ENCODE data around the gene CHEK2. TPM values are rescaled to one million over a fixed set of nuclear protein-coding genes. Genes with fewer than 3 reads are reported as not detected.
"Not testable (repeated sequence)": the region's sequence is repeated elsewhere in the genome, so short reads cannot be mapped to it uniquely, and the experiment has no call there.

CHEK2 gene
- total RNA-seq, 2 experiments from 2014 or later, result 50.8 to 57.6 TPM

DNA sequence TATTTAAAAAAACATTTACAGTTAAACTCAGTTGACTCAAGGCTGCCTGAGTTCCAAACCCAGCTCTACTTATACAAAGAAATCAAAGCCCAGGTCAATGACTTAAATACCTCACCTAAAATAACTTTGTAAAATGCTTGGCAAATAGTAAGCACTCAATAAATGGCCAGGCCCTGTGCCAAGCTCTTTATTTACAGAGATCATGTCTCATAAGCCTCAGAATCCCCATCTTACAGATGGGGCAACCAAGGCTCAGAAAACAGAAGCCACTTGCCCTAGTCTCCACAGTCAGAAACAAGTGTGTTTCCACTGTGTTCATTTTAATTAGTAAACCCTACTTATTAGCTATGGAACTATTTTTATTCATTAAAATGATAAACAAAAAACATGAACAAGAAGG lies 31.5 kb downstream of the CHEK2 start:
- H3K36me3 Mint-ChIP-seq (ENCODE audit: low read depth), result peaks cover 51% of the 10 kb centered on the region
- H3K27me3 Mint-ChIP-seq, result no peaks in the 10 kb centered on the region
- ChIA-PET CTCF (no interaction called here), POLR2A (no interaction called here)
- H3K27ac Mint-ChIP-seq, result no peak overlapping the region
- peaks cover 18% of the 10 kb centered on the region for H3K4me1 Mint-ChIP-seq
- no peak for DNase-seq
- H3K9me3 Mint-ChIP-seq, result no peaks in the 10 kb centered on the region
- no peak overlapping the region for H3K4me3 Mint-ChIP-seq

DNA sequence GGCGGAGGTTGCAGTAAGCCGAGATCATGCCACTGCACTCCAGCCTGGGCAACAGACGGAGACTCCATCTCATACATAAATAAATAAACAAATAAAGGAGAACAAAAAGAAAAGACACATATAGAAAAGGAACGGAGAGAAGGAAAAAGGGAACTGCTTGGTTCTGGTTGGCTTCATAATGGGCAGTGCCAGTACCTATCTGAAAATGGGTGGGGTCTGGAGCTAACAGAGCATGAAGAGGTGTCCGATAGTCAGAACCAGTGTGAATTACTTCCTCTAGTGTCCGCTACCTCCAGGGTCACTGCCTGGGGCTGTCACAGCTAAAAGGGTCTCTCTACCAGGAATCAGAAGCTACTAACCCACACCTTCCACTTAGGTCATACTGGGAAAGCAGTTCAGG lies 34.8 kb downstream of the CHEK2 start:
- Mint-ChIP-seq H3K36me3 (ENCODE audit: low read depth) (peaks cover 41% of the 10 kb centered on the region), H3K4me3 (no peak overlapping the region), H3K27me3 (no peaks in the 10 kb centered on the region), H3K4me1 (peaks cover 1% of the 10 kb centered on the region), H3K9me3 (no peaks in the 10 kb centered on the region), H3K27ac (no peak overlapping the region)
- ChIA-PET CTCF (interaction anchor here (0.6 to 0.9 kb wide), 2 partner anchors 337 to 520 kb away, joined by 3 read pairs; no protein-coding TSS in a partner anchor), POLR2A (no interaction called here)
- DNase-seq, result no peak

DNA sequence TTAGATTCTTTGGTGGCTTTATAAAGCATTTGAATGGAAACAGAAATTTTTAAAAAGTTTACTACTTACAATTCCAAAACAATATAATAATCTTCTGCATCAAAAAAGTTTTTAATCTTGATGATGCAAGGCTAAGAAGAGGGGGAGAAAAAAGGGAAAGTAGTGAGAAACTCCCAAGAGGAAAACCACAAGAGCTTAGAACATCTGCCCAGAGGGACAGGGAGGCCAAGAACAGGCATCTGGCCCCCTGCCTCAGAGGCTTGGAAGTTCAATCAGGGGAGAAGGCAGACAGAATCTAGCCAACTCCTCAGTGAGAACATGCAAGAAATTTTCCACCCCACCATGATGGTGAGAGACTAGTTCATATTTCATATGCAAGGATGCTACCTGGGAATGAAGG lies 38.2 kb downstream of the CHEK2 start:
- Mint-ChIP-seq H3K4me1 (no peaks in the 10 kb centered on the region), H3K27me3 (no peaks in the 10 kb centered on the region), H3K9me3 (no peaks in the 10 kb centered on the region), H3K36me3 (ENCODE audit: low read depth) (peaks cover 31% of the 10 kb centered on the region), H3K4me3 (no peak overlapping the region), H3K27ac (no peak overlapping the region)
- CTCF ChIA-PET, result interaction anchor here (0.7 kb wide), 1 partner anchor 1871 kb away, joined by 3 read pairs; no protein-coding TSS in a partner anchor
- POLR2A ChIA-PET, result no interaction called here
- no peak for DNase-seq

GRCh38 chr22:28702891-28703290 lies 38.7 kb downstream of the CHEK2 start:
- Mint-ChIP-seq H3K27me3 (no peaks in the 10 kb centered on the region), H3K4me1 (no peaks in the 10 kb centered on the region), H3K4me3 (no peak overlapping the region), H3K36me3 (ENCODE audit: low read depth) (peaks cover 30% of the 10 kb centered on the region), H3K9me3 (no peaks in the 10 kb centered on the region), H3K27ac (no peak overlapping the region)
- POLR2A ChIA-PET, result no interaction called here
- CTCF ChIA-PET, result no interaction called here
- no peak for DNase-seq

GRCh38 chr22:28693041-28693760 lies 48.4 kb downstream of the CHEK2 start:
- H3K4me1 Mint-ChIP-seq, DNase-seq, H3K27me3 Mint-ChIP-seq, H3K27ac Mint-ChIP-seq, H3K9me3 Mint-ChIP-seq, POLR2A ChIA-PET, H3K4me3 Mint-ChIP-seq: not testable (repeated sequence)
- peaks cover 55% of the 10 kb centered on the region for H3K36me3 Mint-ChIP-seq (ENCODE audit: low read depth)
- CTCF ChIA-PET, result interaction anchor here (1.0 kb wide), 1 partner anchor 9 kb away, joined by 3 read pairs; no protein-coding TSS in a partner anchor

DNA sequence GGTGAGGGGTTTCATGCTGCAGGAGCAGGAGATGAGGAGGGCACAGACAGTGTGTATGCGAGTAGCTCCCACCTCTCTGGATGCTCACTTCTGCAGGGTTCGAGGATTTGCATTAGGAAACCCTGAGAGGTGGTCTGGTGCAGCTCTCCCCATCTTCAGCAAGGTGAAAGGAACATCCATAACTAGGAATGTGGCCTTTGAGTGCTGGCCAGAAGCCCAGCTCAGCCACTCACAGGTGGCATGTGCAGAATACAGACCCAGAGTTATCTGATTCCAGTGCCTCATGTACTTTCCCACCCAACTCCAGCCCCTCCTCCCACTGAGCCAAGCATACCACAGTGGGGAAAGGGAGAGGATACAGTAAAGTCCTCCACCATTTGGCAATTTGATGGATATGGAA lies 51.8 kb downstream of the CHEK2 start:
- DNase-seq, CTCF ChIA-PET, H3K27me3 Mint-ChIP-seq, H3K4me3 Mint-ChIP-seq, H3K27ac Mint-ChIP-seq, POLR2A ChIA-PET, H3K9me3 Mint-ChIP-seq, H3K4me1 Mint-ChIP-seq: not testable (repeated sequence)
- H3K36me3 Mint-ChIP-seq (ENCODE audit: low read depth), result peaks cover 59% of the 10 kb centered on the region

GRCh38 chr22:28682966-28683365 lies 58.7 kb downstream of the CHEK2 start:
- DNase-seq, H3K4me1 Mint-ChIP-seq, H3K27ac Mint-ChIP-seq, H3K9me3 Mint-ChIP-seq, POLR2A ChIA-PET, H3K4me3 Mint-ChIP-seq: not testable (repeated sequence)
- Mint-ChIP-seq H3K27me3 (peaks cover 58% of the 10 kb centered on the region), H3K36me3 (ENCODE audit: low read depth) (peaks cover 23% of the 10 kb centered on the region)
- CTCF ChIA-PET, result interaction anchor here (1.0 kb wide), 1 partner anchor 100 kb away, joined by 3 read pairs; no protein-coding TSS in a partner anchor

DNA sequence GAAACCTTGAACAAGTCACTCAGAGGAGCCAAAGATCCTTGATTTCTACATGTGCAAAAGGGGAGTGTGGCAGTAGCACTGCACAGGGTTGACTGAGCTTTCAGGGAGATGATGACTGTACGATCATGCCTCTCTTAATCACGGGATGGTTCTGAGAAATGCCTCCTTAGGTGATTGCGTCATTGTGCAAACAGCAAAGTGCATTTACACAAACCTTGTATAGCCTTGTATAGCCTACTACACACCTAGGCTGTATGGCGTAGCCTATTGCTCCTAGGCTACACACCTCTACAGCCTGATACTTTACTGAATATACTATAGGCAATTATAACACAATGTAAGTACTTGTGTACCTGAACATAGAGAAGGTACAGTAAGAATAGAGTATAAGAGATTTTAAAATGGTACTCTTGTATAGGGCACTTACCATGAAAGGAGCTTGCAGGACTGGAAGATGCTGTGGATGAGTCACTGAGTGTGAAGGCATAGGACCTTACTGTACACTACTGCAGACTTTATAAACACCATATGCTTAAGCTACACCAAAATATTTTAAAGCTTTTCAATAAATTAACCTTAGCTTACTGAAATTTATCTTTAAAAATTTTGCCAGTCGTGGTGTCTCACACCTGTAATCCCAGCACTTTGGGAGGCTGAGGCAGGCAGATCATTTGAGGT lies 60.7 kb downstream of the CHEK2 start:
- DNase-seq; H3K4me1 Mint-ChIP-seq; H3K36me3 Mint-ChIP-seq (ENCODE audit: low read depth); H3K27ac Mint-ChIP-seq; H3K4me3 Mint-ChIP-seq; H3K9me3 Mint-ChIP-seq; POLR2A ChIA-PET: not testable (repeated sequence)
- CTCF ChIA-PET, result interaction anchor here (0.6 kb wide), 1 partner anchor 503 kb away, joined by 5 read pairs; no protein-coding TSS in a partner anchor
- peaks cover 71% of the 10 kb centered on the region for H3K27me3 Mint-ChIP-seq

GRCh38 chr22:28679611-28680287 lies 61.9 kb downstream of the CHEK2 start, which contains the start of gene TTC28:
TSS of gene TTC28 (minus strand) at chr22:28679840. CDS start at chr22:28679723, 117 bp downstream.
- H3K36me3 Mint-ChIP-seq (ENCODE audit: low read depth); POLR2A ChIA-PET; H3K9me3 Mint-ChIP-seq; CTCF ChIA-PET; DNase-seq; H3K27ac Mint-ChIP-seq: not testable (repeated sequence)
- Mint-ChIP-seq H3K27me3 (peaks cover 78% of the 10 kb centered on the region), H3K4me3 (peak within 1 kb of the TSS; percentile 55), H3K4me1 (peaks cover 14% of the 10 kb centered on the region)

- H3K27ac Mint-ChIP-seq; H3K9me3 Mint-ChIP-seq; H3K36me3 Mint-ChIP-seq (ENCODE audit: low read depth); H3K4me3 Mint-ChIP-seq; POLR2A ChIA-PET; CTCF ChIA-PET; DNase-seq: not testable (repeated sequence)
- peaks cover 20% of the 10 kb centered on the region for H3K4me1 Mint-ChIP-seq
- H3K27me3 Mint-ChIP-seq, result peaks cover 80% of the 10 kb centered on the region
Measured at GRCh38 chr22:28678778-28679610, 62.6 kb downstream of the CHEK2 start.

DNA sequence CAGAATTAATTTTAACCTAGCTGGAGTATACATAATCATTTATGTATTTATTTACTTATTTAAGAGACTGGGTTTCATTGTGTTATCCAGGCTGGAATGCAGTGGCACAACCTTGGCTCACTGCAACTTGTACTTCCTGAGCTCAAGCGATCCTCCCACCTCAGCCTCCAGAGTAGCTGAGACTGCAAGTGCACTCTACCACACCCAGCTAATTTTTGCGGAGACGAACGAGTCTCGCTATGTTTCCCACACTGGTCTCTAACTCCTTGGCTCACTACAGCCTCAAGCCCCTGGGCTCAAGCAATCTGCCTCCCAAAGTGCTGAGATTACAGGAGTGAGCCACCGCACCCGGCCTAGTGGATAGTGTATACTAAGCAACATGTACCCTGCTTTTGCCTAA lies 63.5 kb downstream of the CHEK2 start:
- POLR2A ChIA-PET; CTCF ChIA-PET; H3K36me3 Mint-ChIP-seq (ENCODE audit: low read depth); H3K9me3 Mint-ChIP-seq; DNase-seq; H3K4me3 Mint-ChIP-seq; H3K27ac Mint-ChIP-seq: not testable (repeated sequence)
- Mint-ChIP-seq H3K4me1 (peaks cover 28% of the 10 kb centered on the region), H3K27me3 (peaks cover 81% of the 10 kb centered on the region)

DNA sequence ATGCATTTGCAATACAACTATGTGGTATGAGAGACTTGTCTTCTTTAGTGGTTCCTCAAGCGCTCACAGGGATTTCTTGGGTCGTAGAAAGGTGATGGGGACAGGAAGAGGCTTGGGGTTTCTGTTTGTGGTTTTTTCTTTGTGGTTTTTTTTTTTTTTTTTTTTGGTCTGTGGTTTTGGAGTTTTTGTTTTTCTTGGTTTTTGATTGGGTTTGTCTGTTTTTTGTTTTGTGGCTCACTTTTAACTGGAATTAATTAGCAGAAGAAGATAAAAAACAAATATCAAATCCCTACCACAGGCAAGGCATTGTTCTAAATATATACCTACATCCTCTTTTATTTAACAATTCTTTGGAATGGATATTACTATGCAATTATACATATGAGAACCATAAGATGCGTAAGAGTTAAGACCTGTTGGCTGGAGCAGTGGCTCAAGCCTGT lies 67.5 kb downstream of the CHEK2 start:
- Mint-ChIP-seq H3K4me3 (peak overlapping the region; percentile 85), H3K27ac (peak overlapping the region; percentile 99), H3K27me3 (peaks cover 80% of the 10 kb centered on the region), H3K4me1 (peaks cover 27% of the 10 kb centered on the region), H3K36me3 (ENCODE audit: low read depth) (peaks cover 8% of the 10 kb centered on the region), H3K9me3 (peaks cover 7% of the 10 kb centered on the region)
- CTCF ChIA-PET, result no interaction called here
- peak; percentile 69 for DNase-seq
- POLR2A ChIA-PET, result no interaction called here
